ENCODE data around the gene TMEM123.

Gene TMEM123

GRCh38 chr11:102485095-102485722, 32.6 kb upstream of the TMEM123 start:
- DNase-seq = no peak
- H3K9me3 Mint-ChIP-seq = no peaks in the 10 kb centered on the region
- H3K27me3 Mint-ChIP-seq = no peaks in the 10 kb centered on the region
- no peak overlapping the region for H3K4me3 Mint-ChIP-seq
- H3K36me3 Mint-ChIP-seq = no peaks in the 10 kb centered on the region
- peaks cover 15 to 25% of the 10 kb centered on the region in 2 donors for H3K4me1 Mint-ChIP-seq
- no peak overlapping the region for H3K27ac Mint-ChIP-seq
- ATAC-seq (replicated peaks) = no peak

- DNase-seq = no peak
- Mint-ChIP-seq H3K27ac (no peak overlapping the region), H3K27me3 (no peaks in the 10 kb centered on the region), H3K9me3 (no peaks in the 10 kb centered on the region), H3K4me1 (peaks cover 7 to 23% of the 10 kb centered on the region in 2 donors), H3K4me3 (no peak overlapping the region), H3K36me3 (no peaks in the 10 kb centered on the region)
- no peak for ATAC-seq (replicated peaks)
Measured at GRCh38 chr11:102482433-102482832, 29.9 kb upstream of the TMEM123 start.

- Mint-ChIP-seq H3K36me3 (no peaks in the 10 kb centered on the region), H3K4me3 (no peak overlapping the region), H3K27ac (no peak overlapping the region), H3K4me1 (peaks cover 14 to 34% of the 10 kb centered on the region in 2 donors), H3K9me3 (no peaks in the 10 kb centered on the region), H3K27me3 (no peaks in the 10 kb centered on the region)
- DNase-seq = no peak
- no peak for ATAC-seq (replicated peaks)
Measured at GRCh38 chr11:102479733-102480132, 27.2 kb upstream of the TMEM123 start.

- Mint-ChIP-seq H3K9me3 (no peaks in the 10 kb centered on the region), H3K27ac (no peak overlapping the region), H3K27me3 (no peaks in the 10 kb centered on the region), H3K4me1 (peaks cover 22 to 44% of the 10 kb centered on the region in 2 donors), H3K36me3 (no peaks in the 10 kb centered on the region), H3K4me3 (no peak overlapping the region)
- ATAC-seq (replicated peaks) (peak in 1 of 2 donors; percentile 15), DNase-seq (no peak)
Measured at GRCh38 chr11:102478673-102479299, 26.2 kb upstream of the TMEM123 start.

GRCh38 chr11:102476812-102477211, 24.2 kb upstream of the TMEM123 start:
- H3K4me1 Mint-ChIP-seq = peaks cover 31 to 62% of the 10 kb centered on the region in 2 donors
- H3K4me3 Mint-ChIP-seq = no peak overlapping the region
- ATAC-seq (replicated peaks) = no peak
- H3K27ac Mint-ChIP-seq = no peak overlapping the region
- no peak for DNase-seq
- no peaks in the 10 kb centered on the region for H3K9me3 Mint-ChIP-seq
- H3K36me3 Mint-ChIP-seq = no peaks in the 10 kb centered on the region
- no peaks in the 10 kb centered on the region for H3K27me3 Mint-ChIP-seq

GRCh38 chr11:102476069-102476468, 23.5 kb upstream of the TMEM123 start:
- peaks cover 31 to 69% of the 10 kb centered on the region in 2 donors for H3K4me1 Mint-ChIP-seq
- no peak for ATAC-seq (replicated peaks)
- no peaks in the 10 kb centered on the region for H3K36me3 Mint-ChIP-seq
- no peaks in the 10 kb centered on the region for H3K9me3 Mint-ChIP-seq
- H3K27me3 Mint-ChIP-seq = no peaks in the 10 kb centered on the region
- no peak for DNase-seq
- H3K4me3 Mint-ChIP-seq = no peak overlapping the region
- H3K27ac Mint-ChIP-seq = no peak overlapping the region

- H3K4me1 Mint-ChIP-seq = peaks cover 41 to 88% of the 10 kb centered on the region in 2 donors
- DNase-seq = no peak
- no peaks in the 10 kb centered on the region for H3K9me3 Mint-ChIP-seq
- H3K27me3 Mint-ChIP-seq = no peaks in the 10 kb centered on the region
- no peaks in the 10 kb centered on the region for H3K36me3 Mint-ChIP-seq
- no peak for ATAC-seq (replicated peaks)
- H3K4me3 Mint-ChIP-seq = no peak overlapping the region
- H3K27ac Mint-ChIP-seq = peak overlapping the region; percentile 89
Measured at GRCh38 chr11:102473543-102473942, 21.0 kb upstream of the TMEM123 start.

GRCh38 chr11:102472127-102472526, 19.6 kb upstream of the TMEM123 start:
- no peak for DNase-seq
- no peaks in the 10 kb centered on the region for H3K36me3 Mint-ChIP-seq
- H3K4me3 Mint-ChIP-seq = no peak overlapping the region
- ATAC-seq (replicated peaks) = no peak
- no peaks in the 10 kb centered on the region for H3K9me3 Mint-ChIP-seq
- H3K27me3 Mint-ChIP-seq = no peaks in the 10 kb centered on the region
- H3K4me1 Mint-ChIP-seq = peaks cover 49 to 88% of the 10 kb centered on the region in 2 donors
- H3K27ac Mint-ChIP-seq = no peak overlapping the region

GRCh38 chr11:102471474-102471873, 18.9 kb upstream of the TMEM123 start:
- H3K36me3 Mint-ChIP-seq = no peaks in the 10 kb centered on the region

GRCh38 chr11:102470251-102470650, 17.7 kb upstream of the TMEM123 start:
- ATAC-seq (replicated peaks) (no peak), DNase-seq (no peak)
- Mint-ChIP-seq H3K27me3 (no peaks in the 10 kb centered on the region), H3K9me3 (no peaks in the 10 kb centered on the region), H3K4me1 (peaks cover 45 to 95% of the 10 kb centered on the region in 2 donors), H3K27ac (peak overlapping the region; percentile 65), H3K4me3 (peak overlapping the region; percentile 63 to 71), H3K36me3 (no peaks in the 10 kb centered on the region)

More at GRCh38 chr11:102471474-102471873, 18.9 kb upstream of the TMEM123 start:
- DNase-seq (no peak), ATAC-seq (replicated peaks) (no peak)
- H3K9me3 Mint-ChIP-seq = no peaks in the 10 kb centered on the region
- H3K27ac Mint-ChIP-seq = no peak overlapping the region
- peaks cover 43 to 88% of the 10 kb centered on the region in 2 donors for H3K4me1 Mint-ChIP-seq
- H3K27me3 Mint-ChIP-seq = no peaks in the 10 kb centered on the region
- H3K4me3 Mint-ChIP-seq = no peak overlapping the region

GRCh38 chr11:102469196-102469821, 16.7 kb upstream of the TMEM123 start:
- H3K9me3 Mint-ChIP-seq = no peaks in the 10 kb centered on the region
- H3K27ac Mint-ChIP-seq = peak overlapping the region; percentile 65
- H3K4me1 Mint-ChIP-seq = peaks cover 42 to 94% of the 10 kb centered on the region in 2 donors
- peak overlapping the region; percentile 63 to 71 for H3K4me3 Mint-ChIP-seq
- peak; percentile 39 to 50 for ATAC-seq (replicated peaks)
- no peaks in the 10 kb centered on the region for H3K36me3 Mint-ChIP-seq
- H3K27me3 Mint-ChIP-seq = no peaks in the 10 kb centered on the region
- no peak for DNase-seq

- no peaks in the 10 kb centered on the region for H3K36me3 Mint-ChIP-seq
- H3K4me1 Mint-ChIP-seq = peaks cover 38 to 93% of the 10 kb centered on the region in 2 donors
- H3K27ac Mint-ChIP-seq = peak overlapping the region; percentile 65
- ATAC-seq (replicated peaks) = peak; percentile 4 to 5
- no peak for DNase-seq
- H3K27me3 Mint-ChIP-seq = no peaks in the 10 kb centered on the region
- H3K4me3 Mint-ChIP-seq = peak overlapping the region in 1 of 2 donors; percentile 71
- no peaks in the 10 kb centered on the region for H3K9me3 Mint-ChIP-seq
Measured at GRCh38 chr11:102468616-102469195, 16.1 kb upstream of the TMEM123 start.

GRCh38 chr11:102467853-102468580, 15.5 kb upstream of the TMEM123 start:
- H3K4me3 Mint-ChIP-seq = peak overlapping the region in 1 of 2 donors; percentile 23
- DNase-seq = no peak
- ATAC-seq (replicated peaks) = no peak
- H3K4me1 Mint-ChIP-seq = peaks cover 35 to 87% of the 10 kb centered on the region in 2 donors
- H3K36me3 Mint-ChIP-seq = no peaks in the 10 kb centered on the region
- H3K27me3 Mint-ChIP-seq = no peaks in the 10 kb centered on the region
- no peaks in the 10 kb centered on the region for H3K9me3 Mint-ChIP-seq
- peak overlapping the region; percentile 63 for H3K27ac Mint-ChIP-seq

- Mint-ChIP-seq H3K9me3 (no peaks in the 10 kb centered on the region), H3K27ac (no peak overlapping the region), H3K27me3 (no peaks in the 10 kb centered on the region), H3K4me3 (no peak overlapping the region), H3K36me3 (no peaks in the 10 kb centered on the region), H3K4me1 (peaks cover 33 to 78% of the 10 kb centered on the region in 2 donors)
- DNase-seq (no peak), ATAC-seq (replicated peaks) (no peak)
Measured at GRCh38 chr11:102467080-102467708, 14.6 kb upstream of the TMEM123 start.

Data from stimulated activated naive B cell treated with anti-CD40 and anti-IgM and Interleukin-4, amounts not matched to agents 10 μg/mL and 1 μg/mL and 100 μg/mL, for 72 hours (primary cell).